Calu3 (cell line): ENCODE results near the gene ALG8. TPM values are rescaled to one million over a fixed set of nuclear protein-coding genes. Genes with fewer than 3 reads are reported as not detected.

Source experiments
- BruUV-seq: library from RNA; stranded (reverse); fragments of 400-500 nt; replicated peaks from 2 replicates; lab custom pipeline; 2021; lab: Mats Ljungman, UMichigan
- CTCF ChIA-PET: fragments of 300-600 bp; sonication (Branson Sonifier 250); formaldehyde crosslinking; loops from one replicate; lab custom pipeline; 2022; ENCODE audit warnings: antibody characterized with exemption; lab: Charles Lee
- DNase-seq: peaks from one replicate; pipeline ENCODE4 v3.0.0; 2022
- H3K27ac Mint-ChIP-seq: one replicate; pipeline ENCODE4 v1.8.0; 2022; ENCODE audit warnings: mixed read lengths; ENCODE audit not compliant: unreplicated experiment
- H3K27me3 Mint-ChIP-seq: one replicate; pipeline ENCODE4 v1.8.0; 2022; ENCODE audit warnings: mixed read lengths; ENCODE audit not compliant: unreplicated experiment
- H3K36me3 Mint-ChIP-seq: one replicate; pipeline ENCODE4 v1.8.0; 2022; ENCODE audit warnings: mild to moderate bottlenecking, moderate library complexity, mixed read lengths; ENCODE audit not compliant: insufficient read depth, unreplicated experiment
- H3K4me1 Mint-ChIP-seq: one replicate; pipeline ENCODE4 v1.8.0; 2022; ENCODE audit warnings: mild to moderate bottlenecking, low read depth, mixed read lengths; ENCODE audit not compliant: unreplicated experiment
- H3K4me3 Mint-ChIP-seq: one replicate; pipeline ENCODE4 v1.8.0; 2022; ENCODE audit warnings: mild to moderate bottlenecking, low read depth, moderate library complexity, mixed read lengths; ENCODE audit not compliant: unreplicated experiment
- H3K9me3 Mint-ChIP-seq: one replicate; pipeline ENCODE4 v1.8.0; 2022; ENCODE audit warnings: low read depth, mixed read lengths; ENCODE audit not compliant: unreplicated experiment
- intact Hi-C: fragments of 100-400 bp; cut with micrococcal nuclease; formaldehyde crosslinking; loops from one replicate; pipeline ENCODE4 v1.10.0; 2022; ENCODE audit not compliant: unreplicated experiment
- total RNA-seq: library from RNA; stranded (reverse); gene quantifications from 2 replicates; pipeline ENCODE4 v1.2.3, GENCODE V29; 2022
- TF ChIP-seq, protein P1 (sequence below): fragments of 200-600 bp; IDR thresholded peaks from one replicate; pipeline ENCODE4 v1.8.0; 2022; ENCODE audit warnings: antibody characterized with exemption; ENCODE audit not compliant: unreplicated experiment

Gene ALG8
- total RNA-seq, 1 experiment from 2014 or later = 85.7 TPM

DNA sequence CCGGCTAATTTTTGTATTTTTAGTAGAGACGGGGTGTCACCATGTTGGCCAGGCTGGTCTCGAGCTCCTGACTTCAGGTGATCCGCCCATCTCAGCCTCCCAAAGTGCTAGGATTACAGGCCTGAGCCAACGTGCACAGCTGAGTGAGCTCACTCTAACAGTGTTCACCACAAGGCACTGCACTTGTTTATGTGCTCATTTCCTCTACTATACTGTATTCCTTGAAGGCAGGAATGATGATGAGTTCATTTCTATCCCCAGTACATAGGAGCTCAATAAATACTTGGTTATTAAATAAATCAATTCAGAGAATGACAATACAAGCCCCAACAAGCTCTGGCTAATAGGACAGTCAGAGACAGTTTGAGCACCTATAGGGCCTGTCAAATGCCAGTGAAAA lies 29.1 kb downstream of the ALG8 start:
- DNase-seq = no peak
- TF ChIP-seq, protein P1, sequence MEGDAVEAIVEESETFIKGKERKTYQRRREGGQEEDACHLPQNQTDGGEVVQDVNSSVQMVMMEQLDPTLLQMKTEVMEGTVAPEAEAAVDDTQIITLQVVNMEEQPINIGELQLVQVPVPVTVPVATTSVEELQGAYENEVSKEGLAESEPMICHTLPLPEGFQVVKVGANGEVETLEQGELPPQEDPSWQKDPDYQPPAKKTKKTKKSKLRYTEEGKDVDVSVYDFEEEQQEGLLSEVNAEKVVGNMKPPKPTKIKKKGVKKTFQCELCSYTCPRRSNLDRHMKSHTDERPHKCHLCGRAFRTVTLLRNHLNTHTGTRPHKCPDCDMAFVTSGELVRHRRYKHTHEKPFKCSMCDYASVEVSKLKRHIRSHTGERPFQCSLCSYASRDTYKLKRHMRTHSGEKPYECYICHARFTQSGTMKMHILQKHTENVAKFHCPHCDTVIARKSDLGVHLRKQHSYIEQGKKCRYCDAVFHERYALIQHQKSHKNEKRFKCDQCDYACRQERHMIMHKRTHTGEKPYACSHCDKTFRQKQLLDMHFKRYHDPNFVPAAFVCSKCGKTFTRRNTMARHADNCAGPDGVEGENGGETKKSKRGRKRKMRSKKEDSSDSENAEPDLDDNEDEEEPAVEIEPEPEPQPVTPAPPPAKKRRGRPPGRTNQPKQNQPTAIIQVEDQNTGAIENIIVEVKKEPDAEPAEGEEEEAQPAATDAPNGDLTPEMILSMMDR = no peak
- Mint-ChIP-seq H3K4me3 (no peak overlapping the region), H3K27ac (no peak overlapping the region), H3K36me3 (peaks cover 33% of the 10 kb centered on the region), H3K4me1 (no peaks in the 10 kb centered on the region), H3K9me3 (no peaks in the 10 kb centered on the region), H3K27me3 (no peaks in the 10 kb centered on the region)
- CTCF ChIA-PET = no interaction called here
- intact Hi-C loops = no loop called here
- no TSS peak for BruUV-seq

DNA sequence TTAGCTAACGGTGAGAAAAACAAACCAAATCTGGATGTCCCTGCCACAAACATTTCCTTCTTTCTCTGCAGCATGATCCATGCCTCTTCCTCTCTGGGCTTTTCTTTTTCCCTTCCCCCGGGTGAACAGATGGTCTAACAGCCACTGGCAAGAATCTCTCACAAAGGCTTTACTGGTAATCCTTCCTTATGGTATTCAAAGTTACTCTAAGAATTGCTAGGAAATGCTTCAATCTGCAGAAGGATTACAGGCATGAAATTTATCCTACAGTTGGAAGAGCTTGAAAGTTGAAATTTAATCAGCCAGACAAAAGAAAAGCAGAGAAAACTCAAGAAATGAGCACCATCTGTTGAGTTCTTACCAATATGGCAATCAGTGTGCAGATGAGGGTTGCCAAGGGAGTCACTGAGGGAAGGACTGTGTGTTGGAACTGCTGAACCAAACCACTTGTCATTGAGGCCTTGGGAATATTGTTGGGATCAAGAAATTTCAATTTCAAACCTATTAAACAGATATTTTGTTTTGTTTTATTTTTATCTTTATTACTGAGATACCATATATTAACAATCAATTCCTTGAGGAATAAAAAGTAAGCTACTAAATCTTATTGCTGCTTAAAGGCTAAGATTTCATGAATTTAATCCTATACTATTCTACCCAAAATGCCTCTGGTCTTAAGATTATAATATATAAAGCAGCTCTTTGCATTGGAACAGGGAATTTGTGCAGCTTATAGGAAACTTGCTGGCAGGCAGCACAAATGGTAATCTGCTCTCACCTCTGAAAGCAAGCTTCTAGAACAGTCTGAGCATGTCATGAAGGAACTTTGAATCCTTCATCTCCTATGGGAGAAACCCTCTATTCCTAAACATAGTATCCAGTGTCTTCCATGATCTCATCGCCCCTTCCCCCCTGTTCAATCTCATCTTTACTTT lies 30.1 kb downstream of the ALG8 start:
- TF ChIP-seq, protein P1 = no peak
- H3K27me3 Mint-ChIP-seq = no peaks in the 10 kb centered on the region
- H3K27ac Mint-ChIP-seq = no peak overlapping the region
- H3K4me3 Mint-ChIP-seq = no peak overlapping the region
- peaks cover 33% of the 10 kb centered on the region for H3K36me3 Mint-ChIP-seq
- intact Hi-C loops = no loop called here
- CTCF ChIA-PET = no interaction called here
- H3K4me1 Mint-ChIP-seq = no peaks in the 10 kb centered on the region
- H3K9me3 Mint-ChIP-seq = no peaks in the 10 kb centered on the region
- no peak for DNase-seq
- BruUV-seq = no TSS peak

DNA sequence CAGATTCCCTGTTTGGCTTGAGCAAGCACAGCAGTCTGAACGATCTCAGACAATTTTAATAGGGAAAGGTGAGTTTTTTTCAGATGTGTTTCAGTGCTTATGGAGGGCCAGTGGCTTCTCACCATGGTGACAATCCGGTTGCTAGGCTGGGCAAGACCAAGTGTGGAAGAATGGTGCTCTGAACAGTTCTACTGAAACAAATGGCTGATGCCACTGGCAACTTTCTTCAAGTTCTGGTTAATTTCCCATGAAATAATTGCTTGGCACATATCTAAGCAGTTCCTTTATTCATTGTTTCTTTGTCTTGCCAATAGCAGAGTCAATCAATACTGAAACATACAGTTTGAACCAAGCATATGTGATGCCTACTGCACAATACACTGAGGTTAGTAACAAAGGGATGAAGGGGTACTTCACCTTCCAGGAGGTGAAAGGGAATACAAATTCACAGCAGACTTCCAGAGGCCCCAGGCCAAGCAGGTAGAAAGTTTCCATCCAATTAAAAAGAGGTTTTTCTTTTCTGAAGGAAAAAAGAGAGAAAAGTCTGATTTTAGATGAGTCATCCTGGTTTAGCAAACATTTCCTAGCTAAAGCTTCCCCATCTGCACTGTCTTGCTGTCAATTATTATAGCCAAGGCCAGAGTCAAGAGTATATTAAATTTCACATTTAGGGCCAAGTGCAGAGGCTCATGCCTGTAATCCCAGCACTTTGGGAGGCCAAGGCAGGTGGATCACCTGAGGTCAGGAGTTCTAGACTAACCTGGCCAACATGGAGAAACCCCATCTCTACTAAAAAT lies 38.6 kb downstream of the ALG8 start:
- intact Hi-C loops = no loop called here
- H3K36me3 Mint-ChIP-seq = peaks cover 16% of the 10 kb centered on the region
- H3K27ac Mint-ChIP-seq = no peak overlapping the region
- BruUV-seq = no TSS peak
- no peak for DNase-seq
- H3K27me3 Mint-ChIP-seq = no peaks in the 10 kb centered on the region
- TF ChIP-seq, protein P1 = no peak
- H3K4me1 Mint-ChIP-seq = no peaks in the 10 kb centered on the region
- no peaks in the 10 kb centered on the region for H3K9me3 Mint-ChIP-seq
- H3K4me3 Mint-ChIP-seq = no peak overlapping the region
- CTCF ChIA-PET = no interaction called here

DNA sequence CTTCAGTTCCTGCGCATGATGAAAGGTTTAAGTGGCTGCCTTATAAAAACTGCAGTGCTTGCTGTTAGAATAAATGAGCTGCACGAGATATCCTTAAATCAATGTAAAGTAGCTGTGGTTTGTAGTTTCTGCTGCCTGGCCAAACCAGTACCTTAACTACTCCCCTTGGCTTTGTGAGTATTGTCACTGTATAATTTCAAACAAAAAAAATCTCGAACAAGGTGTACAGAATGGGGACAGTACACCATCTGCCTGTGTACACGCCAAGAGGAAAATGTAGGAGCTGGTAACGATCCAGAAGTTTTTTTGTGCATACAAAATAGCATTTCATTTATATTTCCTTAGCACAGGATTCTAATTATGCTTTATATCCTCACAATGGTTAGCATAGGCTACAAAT lies 39.2 kb downstream of the ALG8 start:
- no peaks in the 10 kb centered on the region for H3K27me3 Mint-ChIP-seq
- CTCF ChIA-PET = no interaction called here
- BruUV-seq = no TSS peak
- no peak overlapping the region for H3K27ac Mint-ChIP-seq
- intact Hi-C loops = no loop called here
- no peak overlapping the region for H3K4me3 Mint-ChIP-seq
- peaks cover 15% of the 10 kb centered on the region for H3K36me3 Mint-ChIP-seq
- no peak for DNase-seq
- TF ChIP-seq, protein P1 = no peak
- no peaks in the 10 kb centered on the region for H3K4me1 Mint-ChIP-seq
- no peaks in the 10 kb centered on the region for H3K9me3 Mint-ChIP-seq
